Endothelial cell of hepatic sinusoid (primary cell): ENCODE data around the gene ERI3.

Source experiments
- in situ Hi-C: cut with HindIII; loops from 2 replicates; pipeline ENCODE4 v1.10.0; 2017; ENCODE audit warnings: low sequenced_read_pairs

Gene ERI3, protein sequence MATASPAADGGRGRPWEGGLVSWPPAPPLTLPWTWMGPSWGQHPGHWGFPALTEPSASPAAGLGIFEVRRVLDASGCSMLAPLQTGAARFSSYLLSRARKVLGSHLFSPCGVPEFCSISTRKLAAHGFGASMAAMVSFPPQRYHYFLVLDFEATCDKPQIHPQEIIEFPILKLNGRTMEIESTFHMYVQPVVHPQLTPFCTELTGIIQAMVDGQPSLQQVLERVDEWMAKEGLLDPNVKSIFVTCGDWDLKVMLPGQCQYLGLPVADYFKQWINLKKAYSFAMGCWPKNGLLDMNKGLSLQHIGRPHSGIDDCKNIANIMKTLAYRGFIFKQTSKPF

DNA sequence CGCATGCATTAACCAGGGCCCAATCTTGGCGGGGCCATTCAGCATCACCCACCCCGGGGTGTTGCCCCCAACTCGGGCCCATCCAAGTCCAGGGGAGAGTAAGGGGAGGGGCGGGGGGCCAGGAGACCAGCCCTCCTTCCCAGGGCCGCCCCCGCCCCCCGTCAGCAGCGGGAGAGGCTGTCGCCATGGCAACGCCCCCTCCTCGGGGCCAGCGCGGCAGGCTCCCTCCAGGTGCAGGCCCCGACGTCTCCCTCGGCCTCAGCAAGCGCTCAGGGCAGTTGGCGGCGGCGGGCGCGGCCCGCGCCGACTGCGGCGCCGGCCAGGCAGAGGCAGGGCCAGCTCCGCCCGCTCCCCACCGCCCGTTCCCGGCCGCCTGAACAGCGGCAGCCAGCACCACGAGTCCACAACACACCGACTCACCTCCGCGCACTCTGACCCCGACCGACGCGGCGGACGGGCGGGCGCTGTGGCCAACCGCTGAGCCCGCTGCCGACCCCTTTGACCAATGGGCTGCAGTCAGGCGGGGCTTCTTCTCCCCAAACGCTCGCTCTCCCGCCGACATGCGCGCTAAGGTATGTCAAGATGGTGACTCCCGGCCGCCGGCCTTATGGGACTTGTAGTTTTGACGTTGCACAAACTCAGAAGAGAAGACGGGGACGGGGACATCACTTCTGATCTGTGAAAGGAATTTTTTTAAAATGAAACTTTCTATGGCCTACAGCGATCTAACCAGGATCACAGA lies at the start of gene ERI3:
Gene ERI3, minus strand, starts transcription at position 418 of the 742 bp plus-strand sequence. Its CDS starts 231 bp downstream, at position 187.
- in situ Hi-C loops = no loop called here

DNA sequence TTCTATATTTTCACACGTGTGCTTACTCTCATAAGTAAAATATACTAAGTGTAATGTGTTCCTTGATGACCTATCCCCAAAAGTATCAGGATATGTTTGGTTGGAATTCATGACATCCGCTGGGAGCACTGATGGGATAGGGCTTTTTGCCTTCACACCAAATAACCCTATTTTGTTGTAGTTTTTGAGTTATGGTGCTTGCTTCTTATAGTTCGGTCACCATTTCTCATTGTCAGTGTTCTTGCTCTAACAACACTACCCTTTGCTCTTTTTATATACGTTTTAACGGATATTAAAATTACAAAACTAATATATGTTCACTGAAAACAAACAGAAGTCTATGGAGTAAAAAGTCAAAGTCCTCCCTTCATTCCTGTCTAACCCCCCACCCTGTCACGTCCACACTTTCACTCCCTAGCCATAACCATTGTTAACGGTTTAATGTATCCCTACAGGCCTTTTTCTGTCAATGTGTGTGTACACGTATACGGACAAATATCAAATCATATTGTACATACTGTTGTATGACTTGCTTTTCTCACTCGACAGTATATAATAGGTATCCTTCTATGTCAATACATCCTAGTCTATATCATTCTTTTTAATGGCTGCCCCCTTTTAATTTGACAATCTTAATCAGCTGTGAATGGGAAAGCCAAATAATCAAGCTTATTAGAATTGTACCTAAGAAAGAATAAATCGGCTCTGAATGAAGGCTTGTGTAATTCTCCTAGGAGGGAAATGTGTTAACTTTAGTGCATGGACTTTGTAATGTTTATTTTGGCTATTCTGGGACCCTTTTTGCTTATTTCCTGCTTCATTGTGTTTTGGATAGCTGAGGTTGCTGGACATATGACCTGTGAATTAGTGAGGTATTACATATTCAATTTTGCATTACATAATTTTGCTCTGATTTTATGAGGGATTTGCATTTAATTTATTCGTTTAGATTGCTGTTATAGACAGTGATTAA lies 46.5 kb upstream of the ERI3 start:
- in situ Hi-C loops = loop anchor here (5.0 kb wide), 1 partner anchor 34 kb away; no protein-coding TSS in a partner anchor

DNA sequence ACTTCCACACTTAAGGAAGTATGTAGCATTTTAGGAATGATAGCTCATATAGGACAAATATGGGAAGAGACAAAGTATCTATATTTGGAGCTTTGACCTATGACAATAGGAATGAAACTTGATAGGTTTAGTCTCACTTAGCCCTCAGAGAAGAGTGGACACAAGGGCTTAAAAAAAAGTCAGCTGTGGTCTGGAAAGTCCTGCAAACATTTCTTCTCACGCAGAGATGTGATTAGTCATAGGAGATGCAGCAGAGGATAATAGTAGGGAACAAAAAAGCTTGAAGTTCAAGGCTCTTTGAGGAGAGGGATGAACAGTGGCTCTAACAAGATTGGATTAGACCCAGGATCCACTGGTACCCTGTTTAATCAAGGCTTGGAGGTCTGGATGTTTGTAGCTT lies 35.2 kb upstream of the ERI3 start:
- in situ Hi-C loops = no loop called here

DNA sequence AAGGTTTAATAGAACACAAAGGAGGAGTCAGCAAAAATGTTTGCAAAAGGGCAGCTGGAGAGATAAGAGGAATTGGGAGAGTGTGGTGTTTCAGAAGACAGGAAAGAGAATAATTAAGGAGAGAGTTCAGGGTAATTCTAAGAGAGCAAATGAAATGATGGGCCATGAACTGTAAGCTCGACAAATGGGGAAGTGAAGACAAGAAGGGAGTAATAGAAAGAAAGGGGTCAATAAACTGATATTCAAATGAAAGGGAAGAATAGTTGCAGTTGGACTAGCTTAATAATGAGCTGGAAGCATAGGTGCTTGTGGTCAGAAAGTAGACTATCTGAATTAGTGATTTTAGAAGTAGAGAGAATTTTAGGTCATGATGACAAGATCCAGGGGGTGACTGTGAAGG lies 34.4 kb upstream of the ERI3 start:
- in situ Hi-C loops = no loop called here

DNA sequence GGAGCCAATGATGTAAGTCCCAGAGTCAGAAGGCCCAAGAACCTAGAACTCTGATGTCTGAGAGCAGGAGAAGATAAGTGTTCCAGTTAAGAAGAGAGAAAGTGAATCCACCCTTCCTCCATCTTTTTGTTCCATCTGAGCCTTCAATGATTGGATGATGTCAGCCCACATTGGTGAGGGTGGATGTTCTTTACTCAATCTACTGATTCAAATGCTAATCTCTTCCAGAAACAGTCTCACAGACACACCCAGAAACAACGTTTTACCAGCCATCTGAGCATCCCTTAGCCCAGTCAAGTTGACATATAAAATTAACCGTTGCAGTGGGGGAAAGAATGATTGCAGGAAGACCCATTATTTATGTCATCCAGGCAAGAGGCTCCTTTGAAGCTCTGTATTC lies 33.5 kb upstream of the ERI3 start:
- in situ Hi-C loops = no loop called here

DNA sequence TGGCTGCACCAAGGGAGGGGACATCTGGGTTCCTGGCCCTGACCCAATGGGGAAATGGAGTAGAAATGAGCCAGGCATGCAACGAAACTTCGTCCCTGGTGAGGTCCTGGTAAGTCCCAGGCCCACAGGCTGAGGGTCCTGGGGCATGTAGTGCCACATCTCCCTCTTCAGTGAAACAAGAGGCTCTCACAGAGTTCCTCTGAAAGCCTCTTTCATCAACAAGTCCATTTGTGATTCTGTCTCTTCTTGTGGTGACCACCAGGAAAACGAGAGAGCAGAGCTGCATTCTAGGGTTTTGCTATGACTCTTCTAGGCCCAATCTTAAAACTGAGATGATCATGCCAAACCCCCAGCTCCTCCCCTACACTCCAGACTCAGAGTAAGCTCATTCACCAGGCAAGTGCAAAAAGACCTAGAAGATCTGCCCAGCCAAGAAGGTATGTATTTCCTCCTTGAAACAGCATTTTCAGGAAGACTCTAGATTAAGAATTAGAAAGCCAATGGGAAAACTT lies 25.7 kb upstream of the ERI3 start:
- in situ Hi-C loops = no loop called here

DNA sequence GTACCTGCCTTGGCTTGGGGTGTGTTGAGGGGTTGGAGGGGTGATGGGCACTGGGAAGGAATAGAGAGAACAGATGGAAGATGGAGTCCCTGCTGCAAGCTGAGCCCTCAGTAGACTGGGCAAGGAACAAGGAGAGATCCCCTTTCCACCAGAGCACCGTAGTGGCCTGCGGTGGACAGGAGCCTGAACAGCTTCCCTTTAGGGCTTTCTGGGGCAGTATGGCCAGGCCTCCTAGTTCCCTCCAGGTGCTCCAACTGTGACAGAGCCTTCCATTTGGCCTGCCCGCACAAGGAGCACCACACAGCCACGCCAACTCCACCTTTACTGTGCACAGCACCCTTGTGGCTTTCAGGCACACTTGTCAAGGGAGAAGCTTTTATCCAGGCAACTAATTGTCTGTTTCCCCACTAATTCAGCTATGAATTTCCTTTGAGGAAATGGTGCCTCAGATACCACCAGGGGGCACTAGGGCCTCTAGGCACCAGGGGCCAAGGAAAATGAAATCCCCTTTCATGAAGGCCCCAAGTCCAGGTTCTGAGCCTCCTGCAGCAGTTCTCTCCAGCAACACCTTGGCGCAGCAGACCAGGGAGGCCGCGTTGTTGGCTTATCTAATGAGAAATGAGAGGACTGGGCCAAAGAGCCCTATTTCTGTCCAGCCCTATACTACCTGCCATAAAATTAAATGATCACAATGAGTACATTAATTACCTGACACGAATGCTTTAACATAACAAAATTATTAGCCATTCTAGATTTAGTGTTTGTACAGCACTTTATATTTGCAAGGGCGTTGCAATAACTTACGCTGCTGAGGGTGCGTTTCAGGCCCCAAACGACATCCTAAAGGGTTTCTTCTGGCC lies 23.1 kb upstream of the ERI3 start:
- in situ Hi-C loops = no loop called here

DNA sequence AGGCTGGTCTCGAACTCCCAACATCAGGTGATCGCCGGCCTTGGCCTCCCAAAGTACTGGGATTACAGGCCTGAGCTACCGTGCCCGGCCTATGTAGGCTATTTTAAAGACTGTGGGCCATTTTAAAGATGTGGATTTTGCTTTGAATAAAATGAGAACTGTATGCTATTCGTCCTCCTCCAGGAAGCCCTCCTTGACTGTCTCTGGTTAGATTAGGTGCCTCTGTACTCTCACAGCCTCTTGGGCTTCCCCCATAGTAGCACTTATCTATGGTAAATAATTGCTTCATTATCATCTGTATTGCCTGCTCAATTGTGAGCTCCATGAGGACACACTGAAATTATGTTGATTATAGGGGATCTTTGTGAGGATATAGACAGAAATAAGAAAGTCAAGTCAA lies 20.5 kb upstream of the ERI3 start:
- in situ Hi-C loops = no loop called here

DNA sequence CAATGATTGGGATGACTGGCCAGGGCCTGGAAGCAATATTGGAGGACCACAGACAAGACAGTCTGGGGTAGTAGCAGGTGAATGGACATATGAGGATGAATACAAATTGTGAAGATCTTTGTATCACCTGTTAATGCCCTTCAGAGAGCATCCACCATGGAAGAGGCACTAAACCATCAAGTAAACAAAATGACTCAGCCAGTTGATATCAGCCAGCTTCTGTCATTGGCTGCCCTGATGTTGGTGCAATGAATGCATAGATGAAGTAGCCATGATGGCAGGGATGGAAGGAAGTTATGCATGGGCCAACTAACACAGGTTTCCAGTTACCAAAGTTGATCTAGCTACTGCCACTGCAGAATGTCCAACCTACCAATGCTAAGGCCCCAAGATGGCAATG lies 16.1 kb upstream of the ERI3 start:
- in situ Hi-C loops = no loop called here

DNA sequence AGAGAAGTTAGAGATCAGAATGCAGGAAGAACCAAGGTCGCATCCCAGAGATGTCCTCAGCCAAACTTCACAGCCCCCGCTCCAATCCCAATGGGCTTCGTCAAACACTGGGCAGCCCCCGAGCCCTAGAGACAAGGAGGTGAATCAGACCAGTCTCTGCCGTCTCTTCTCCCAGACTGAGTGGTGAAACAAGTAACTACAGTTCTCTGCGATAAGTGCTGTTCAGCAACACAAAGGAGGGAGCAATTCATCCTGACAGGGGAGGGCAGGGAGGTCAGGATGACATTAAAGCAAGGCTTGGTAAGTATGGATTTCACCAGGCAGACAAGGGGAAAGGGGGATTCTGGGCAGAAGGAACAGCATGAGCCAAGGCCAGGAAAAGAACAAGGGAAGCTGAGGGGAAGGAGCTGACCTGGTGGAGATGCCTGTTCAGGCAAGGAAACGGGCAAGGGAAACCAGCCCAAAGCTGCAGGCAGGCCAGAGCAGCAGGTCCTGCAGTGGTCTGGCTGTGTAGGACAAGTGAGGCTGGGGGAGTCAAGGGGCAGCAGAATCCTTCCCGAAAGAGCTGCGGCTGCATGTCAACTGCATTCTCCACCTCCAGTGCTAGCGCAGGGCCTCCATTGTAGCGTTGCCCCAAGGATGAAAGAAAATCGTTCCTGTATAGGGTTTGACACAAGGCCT lies 13.6 kb upstream of the ERI3 start:
- in situ Hi-C loops = loop anchor here (5.0 kb wide), 1 partner anchor 34 kb away; no protein-coding TSS in a partner anchor

DNA sequence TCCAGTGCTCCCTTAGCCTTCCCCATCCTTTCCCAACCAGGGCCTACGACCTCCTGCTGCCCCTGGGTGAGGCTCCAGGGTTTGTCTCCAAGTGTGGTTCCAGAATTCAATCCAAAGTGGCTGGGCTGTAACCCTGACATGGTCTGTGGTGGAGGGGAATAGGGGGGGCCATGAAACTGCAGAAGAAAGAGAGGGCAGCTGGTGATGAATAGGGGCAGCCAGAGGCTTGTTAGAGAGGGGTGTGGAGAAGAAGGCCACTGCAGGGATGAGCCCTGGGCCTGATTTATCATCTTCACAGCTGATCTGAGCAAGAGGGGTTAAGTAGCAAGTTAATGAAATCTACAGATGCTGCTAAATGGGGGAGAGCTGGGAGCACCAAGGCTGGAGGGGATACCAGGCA lies 12.9 kb upstream of the ERI3 start:
- in situ Hi-C loops = loop anchor here (5.0 kb wide), 1 partner anchor 34 kb away; no protein-coding TSS in a partner anchor

DNA sequence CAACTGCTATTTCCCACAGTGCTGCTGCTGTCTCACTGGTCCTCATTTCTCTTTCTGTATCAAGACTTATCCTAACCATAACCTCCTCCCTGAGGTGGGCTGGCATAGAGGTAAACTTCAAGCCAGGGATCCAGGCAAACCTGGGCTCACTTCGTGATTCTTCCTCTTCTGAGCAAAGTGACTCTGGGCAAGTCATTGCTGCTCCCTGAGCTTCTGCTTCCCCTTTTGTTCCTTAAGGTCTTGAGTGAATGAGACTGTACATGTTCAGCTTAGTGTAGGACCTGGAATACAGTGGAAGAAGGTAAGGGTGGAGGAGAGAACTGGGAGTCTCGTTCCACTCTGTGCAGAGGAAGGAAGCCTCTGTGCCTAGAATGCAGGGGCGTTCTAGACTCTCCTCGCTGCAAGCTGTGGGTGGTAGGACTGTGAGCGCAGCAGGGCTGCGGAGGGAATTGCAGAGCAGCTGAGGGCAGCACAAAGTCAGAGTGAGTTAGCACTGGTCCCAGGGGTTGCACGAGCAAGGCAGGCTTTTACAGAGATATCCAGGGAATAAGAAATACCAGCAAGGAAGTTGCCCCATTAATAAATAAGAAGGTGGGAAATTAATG lies 11.4 kb upstream of the ERI3 start:
- in situ Hi-C loops = loop anchor here (5.0 kb wide), 1 partner anchor 36 kb away; no protein-coding TSS in a partner anchor

DNA sequence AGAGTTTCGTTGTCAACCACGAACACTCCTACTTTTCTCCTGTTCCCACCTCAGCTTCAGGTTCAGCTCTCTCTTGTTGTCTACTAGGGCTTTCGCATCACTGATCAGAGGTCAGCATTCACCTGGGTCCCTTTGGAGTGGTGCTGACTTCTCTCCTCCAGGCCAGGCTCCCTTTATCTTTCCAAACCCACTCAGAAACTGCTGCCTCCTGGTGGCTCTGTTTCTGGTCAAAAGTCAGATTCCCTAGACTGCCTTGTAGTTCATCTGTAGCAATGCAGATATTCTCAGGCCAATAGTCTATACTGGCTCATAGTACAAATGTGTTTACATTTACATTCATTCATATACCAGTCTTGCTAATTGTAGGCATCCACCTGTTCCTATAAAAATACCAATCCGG lies 6.4 kb upstream of the ERI3 start:
- in situ Hi-C loops = no loop called here

DNA sequence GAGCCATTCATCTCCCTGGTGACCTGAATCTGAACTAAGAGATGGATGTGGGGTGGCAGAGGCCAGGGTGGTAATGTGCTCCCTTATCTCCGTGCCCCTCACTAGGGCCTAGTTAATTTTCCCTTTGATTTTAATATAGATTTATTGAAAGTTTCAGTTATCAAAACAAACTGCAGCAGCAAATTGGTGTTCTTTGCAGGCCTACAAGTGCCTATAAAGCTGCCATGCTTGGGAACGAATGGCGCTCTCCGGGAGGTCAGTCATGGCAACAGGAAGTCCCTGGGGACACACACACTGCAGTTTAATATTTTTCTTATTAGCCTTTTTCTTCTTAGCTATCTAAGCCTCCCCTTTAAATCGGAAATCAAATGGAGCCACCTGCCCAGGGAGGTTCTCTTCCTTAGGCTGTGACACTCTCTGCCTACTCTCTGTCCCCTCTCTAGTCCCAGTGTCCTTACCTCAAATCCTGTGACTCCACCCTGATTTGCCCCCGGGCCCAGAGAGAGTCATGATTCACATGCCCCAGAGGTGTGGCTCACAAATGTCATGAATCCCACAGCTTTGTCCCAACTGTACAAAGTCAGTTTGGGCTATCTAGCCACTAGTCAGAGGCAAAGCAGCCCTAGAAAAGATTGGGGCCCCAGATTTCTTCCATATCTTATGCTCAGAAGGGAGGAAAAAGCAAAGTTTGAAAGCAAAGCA lies 4.3 kb upstream of the ERI3 start:
- in situ Hi-C loops = no loop called here

DNA sequence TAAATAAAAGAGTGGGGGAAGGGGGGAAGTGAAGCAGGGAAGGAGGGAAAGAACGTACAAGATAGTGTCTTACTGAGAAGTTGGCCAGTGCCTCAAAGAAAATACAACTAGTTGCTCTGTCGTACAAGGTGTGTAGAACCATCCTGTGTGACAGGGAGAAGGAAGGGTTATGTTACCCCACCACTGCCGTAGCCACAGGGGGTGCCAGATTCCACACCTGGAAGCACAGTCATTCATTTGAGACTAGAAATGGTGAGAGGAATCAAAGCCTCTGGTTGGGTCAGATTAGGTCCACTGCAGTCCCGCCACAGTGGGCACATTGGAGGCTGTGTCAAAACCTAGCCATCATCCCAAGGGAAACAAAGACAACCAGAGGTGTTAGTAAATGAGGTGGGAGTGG lies 2.7 kb upstream of the ERI3 start:
- in situ Hi-C loops = no loop called here

DNA sequence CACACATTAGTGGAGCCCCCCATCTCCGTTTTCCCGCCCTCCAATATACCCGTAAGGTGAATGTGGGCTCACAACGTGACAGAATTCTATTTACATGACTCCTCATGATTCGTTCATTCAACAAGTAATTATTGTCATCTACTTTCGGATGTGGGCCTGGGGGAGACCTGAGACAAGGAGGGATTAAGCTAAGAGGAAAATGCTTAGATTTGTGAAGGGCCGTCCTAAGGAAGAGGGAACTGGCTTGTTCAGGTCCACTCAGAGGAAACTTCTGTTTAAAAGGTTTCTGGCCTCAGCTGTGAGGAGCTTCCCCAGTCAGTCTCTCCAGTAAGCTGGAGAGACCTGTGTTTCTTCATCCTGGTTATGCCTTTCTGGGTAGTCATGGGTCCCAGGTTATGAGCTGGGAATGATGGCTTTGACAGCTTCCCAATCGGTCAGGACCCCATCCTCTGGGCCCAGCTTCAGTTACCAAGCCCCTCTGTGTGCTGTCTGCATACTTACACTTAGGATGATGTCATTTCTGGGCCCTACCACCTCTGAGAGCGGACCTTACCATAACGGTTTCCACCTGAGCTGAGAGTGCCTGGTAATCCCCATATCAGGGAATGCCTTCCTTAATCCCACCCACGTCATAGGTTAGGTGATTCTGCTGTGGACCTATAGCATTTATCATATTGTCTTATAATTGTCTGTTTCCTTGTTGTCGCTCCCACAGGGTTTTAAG lies 687 bp upstream of the ERI3 start:
- in situ Hi-C loops = no loop called here

DNA sequence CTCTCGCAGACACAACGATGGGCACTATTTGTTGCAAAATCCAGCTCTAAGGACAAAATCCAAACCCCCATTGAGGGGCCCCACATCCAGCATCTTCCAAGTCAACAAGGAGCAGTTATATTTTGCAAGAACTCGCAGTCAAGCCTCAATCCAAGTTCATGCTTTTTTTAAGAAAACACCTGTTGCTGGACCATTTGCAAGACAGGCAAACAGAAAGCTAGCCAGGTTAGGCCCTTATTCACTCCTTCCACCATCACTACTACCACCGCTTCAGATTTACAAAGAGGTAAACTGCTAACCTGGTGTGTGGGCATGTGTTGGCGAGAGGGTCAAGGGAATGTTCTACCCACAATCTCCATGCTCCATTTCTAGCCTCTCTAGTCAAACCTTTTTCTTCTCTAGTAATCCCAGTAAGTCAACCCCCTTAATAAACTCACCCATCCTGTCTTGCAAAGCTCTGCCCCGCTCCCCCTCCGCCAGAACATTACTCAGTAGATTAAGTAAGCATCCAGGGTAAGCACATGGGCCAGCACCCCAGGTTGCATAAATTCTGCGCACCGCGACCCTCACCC lies 703 bp downstream of the ERI3 start:
- in situ Hi-C loops = no loop called here
